ENCODE results near the gene USP9X.
"Not testable (repeated sequence)": the region's sequence is repeated elsewhere in the genome, so short reads cannot be mapped to it uniquely, and the experiment has no call there.

USP9X gene

GRCh38 chrX:41085512-41085877, 250 bp downstream of the USP9X start:
- peak; percentile 57 for DNase-seq
- peak; percentile 25 for ATAC-seq

- peak; percentile 51 for DNase-seq
Measured at GRCh38 chrX:41085878-41086626, 807 bp downstream of the USP9X start.

GRCh38 chrX:41086627-41086932, 1.3 kb downstream of the USP9X start:
- DNase-seq (no peak), ATAC-seq (no peak)

More at GRCh38 chrX:41085878-41086626, 807 bp downstream of the USP9X start:
- ATAC-seq, result peak; percentile 3

- DNase-seq, result no peak
- no peak for ATAC-seq
Measured at GRCh38 chrX:41087201-41087600, 2.0 kb downstream of the USP9X start.

- DNase-seq, result no peak
- peak; percentile 30 for ATAC-seq
Measured at GRCh38 chrX:41090568-41091238, 5.5 kb downstream of the USP9X start.

GRCh38 chrX:41092776-41093175, 7.5 kb downstream of the USP9X start:
- ATAC-seq, result no peak
- no peak for DNase-seq

GRCh38 chrX:41095174-41095573, 9.9 kb downstream of the USP9X start:
- ATAC-seq, result no peak
- DNase-seq, result no peak

- ATAC-seq (peak; percentile 32), DNase-seq (no peak)
Measured at GRCh38 chrX:41095908-41096307, 10.7 kb downstream of the USP9X start.

- ATAC-seq, result no peak
- no peak for DNase-seq
Measured at GRCh38 chrX:41096339-41096955, 11.2 kb downstream of the USP9X start.

GRCh38 chrX:41097326-41097725, 12.1 kb downstream of the USP9X start:
- ATAC-seq (no peak), DNase-seq (no peak)

GRCh38 chrX:41100200-41100599, 15.0 kb downstream of the USP9X start:
- DNase-seq (no peak), ATAC-seq (no peak)

- DNase-seq (no peak), ATAC-seq (no peak)
Measured at GRCh38 chrX:41100819-41101218, 15.6 kb downstream of the USP9X start.

GRCh38 chrX:41105005-41105404, 19.8 kb downstream of the USP9X start:
- ATAC-seq (no peak), DNase-seq (no peak)

- not testable (repeated sequence) for ATAC-seq, DNase-seq
Measured at GRCh38 chrX:41106257-41106656, 21.0 kb downstream of the USP9X start.

GRCh38 chrX:41108007-41108406, 22.8 kb downstream of the USP9X start:
- ATAC-seq, result no peak
- DNase-seq, result no peak

- no peak for DNase-seq
Measured at GRCh38 chrX:41108463-41109205, 23.4 kb downstream of the USP9X start.

GRCh38 chrX:41110801-41111625, 25.8 kb downstream of the USP9X start:
- ATAC-seq (no peak), DNase-seq (no peak)

More at GRCh38 chrX:41108463-41109205, 23.4 kb downstream of the USP9X start:
- no peak for ATAC-seq

- ATAC-seq, DNase-seq: not testable (repeated sequence)
Measured at GRCh38 chrX:41115104-41115425, 29.8 kb downstream of the USP9X start.

- no peak for DNase-seq
- peak; percentile 81 for ATAC-seq
Measured at GRCh38 chrX:41116948-41117347, 31.7 kb downstream of the USP9X start.

GRCh38 chrX:41118156-41118555, 32.9 kb downstream of the USP9X start:
- ATAC-seq, result peak; percentile 42
- peak; percentile 29 for DNase-seq

GRCh38 chrX:41119803-41120202, 34.6 kb downstream of the USP9X start:
- ATAC-seq (peak; percentile 22), DNase-seq (no peak)

GRCh38 chrX:41121766-41122165, 36.5 kb downstream of the USP9X start:
- no peak for ATAC-seq
- no peak for DNase-seq
